IgD-negative memory B cell (primary cell): ENCODE measurements around the gene PEAK3. TPM values are rescaled to one million over a fixed set of nuclear protein-coding genes. Genes with fewer than 3 reads are reported as not detected.
A peak's percentile ranks its signal among the peaks of the same experiment; 100 is the strongest.
"Not testable (repeated sequence)": the region's sequence is repeated elsewhere in the genome, so short reads cannot be mapped to it uniquely, and the experiment has no call there.

Experiments
- H3K27ac Mint-ChIP-seq, 3 donors: one replicate each; pipeline ENCODE4 v1.8.0; 2020 to 2022; ENCODE audit warnings: mild to moderate bottlenecking in 3 of 3, mixed read lengths in 3 of 3, moderate library complexity in 1 of 3
- H3K27me3 Mint-ChIP-seq: one replicate; pipeline ENCODE4 v1.8.0; 2021; ENCODE audit warnings: mixed read lengths
- H3K36me3 Mint-ChIP-seq: one replicate; pipeline ENCODE4 v1.8.0; 2020; ENCODE audit warnings: mild to moderate bottlenecking, mixed read lengths
- H3K4me1 Mint-ChIP-seq, 3 donors: one replicate each; pipeline ENCODE4 v1.8.0; 2020 to 2022; ENCODE audit warnings: mixed read lengths in 3 of 3, mild to moderate bottlenecking in 1 of 3
- H3K4me3 Mint-ChIP-seq, 4 donors: one replicate each; pipeline ENCODE4 v1.8.0; 2020 to 2022; ENCODE audit warnings: mild to moderate bottlenecking in 4 of 4, mixed read lengths in 4 of 4, moderate library complexity in 3 of 4
- H3K9me3 Mint-ChIP-seq, 3 donors: one replicate each; pipeline ENCODE4 v1.8.0; 2020 to 2021; ENCODE audit warnings: mixed read lengths in 3 of 3, mild to moderate bottlenecking in 1 of 3
- polyA plus RNA-seq: library from polyadenylated mRNA; unstranded; fragments of 300-500 nt; fragmentation: Illumina TruSeq; gene quantifications from one replicate; pipeline ENCODE4 v1.2.3, GENCODE V29; 2021

Gene PEAK3
- polyA plus RNA-seq, 1 donor from 2014 or later: 0.26 TPM

GRCh38 chr19:2288338-2288817 is 6.4 kb upstream of the PEAK3 start:
- peak overlapping the region in 3 of 4 donors; percentile 57 to 92 (median 90) for H3K4me3 Mint-ChIP-seq
- H3K9me3 Mint-ChIP-seq: no peaks in the 10 kb centered on the region
- peaks cover 1% of the 10 kb centered on the region for H3K36me3 Mint-ChIP-seq
- H3K27ac Mint-ChIP-seq: peak overlapping the region; percentile 88 to 94 (median 92)
- H3K4me1 Mint-ChIP-seq: peaks cover 14 to 24% (median 19%) of the 10 kb centered on the region in 3 donors
- H3K27me3 Mint-ChIP-seq: peaks cover 3% of the 10 kb centered on the region

DNA sequence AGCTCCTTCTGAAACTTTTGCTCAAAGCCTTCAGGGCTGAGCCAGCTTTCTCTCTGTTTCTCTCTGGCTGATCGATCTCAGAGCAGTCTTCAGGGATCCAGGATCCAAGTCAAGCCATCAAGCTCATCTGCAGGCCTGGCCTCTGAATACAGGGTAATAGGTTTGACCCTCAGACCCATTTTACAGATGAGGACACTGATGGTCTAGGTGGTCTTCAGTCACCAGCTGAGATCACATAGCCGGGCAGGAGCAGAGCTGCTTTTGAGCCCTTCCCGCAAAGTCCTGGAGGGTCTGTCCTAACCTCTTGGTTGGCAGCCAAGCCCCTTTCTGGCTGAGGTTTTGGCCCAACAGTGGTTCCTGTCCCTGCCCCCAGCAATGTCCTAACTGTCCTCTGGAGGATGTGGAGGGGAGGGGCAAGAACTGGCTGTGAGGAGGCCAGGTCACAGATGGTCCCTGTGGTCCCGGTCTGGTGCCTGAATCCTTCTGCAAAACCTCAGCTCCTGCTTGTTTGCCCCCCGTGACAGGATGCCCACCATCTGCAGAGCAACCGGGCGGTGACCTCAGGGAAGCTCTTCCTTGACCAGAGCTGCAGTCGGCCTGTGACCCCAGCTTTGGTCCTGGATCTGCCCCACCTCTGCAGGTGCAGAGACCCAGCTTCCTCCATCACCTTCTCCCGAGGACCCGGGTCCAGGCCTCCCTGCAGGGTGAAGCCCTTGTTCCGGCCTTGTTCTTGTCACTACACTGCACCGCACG is 5.8 kb upstream of the PEAK3 start:
- peak overlapping the region in 2 of 3 donors; percentile 92 to 94 for H3K27ac Mint-ChIP-seq
- peaks cover 1% of the 10 kb centered on the region for H3K36me3 Mint-ChIP-seq
- H3K4me1 Mint-ChIP-seq: peaks cover 16 to 21% (median 16%) of the 10 kb centered on the region in 3 donors
- H3K4me3 Mint-ChIP-seq: peak overlapping the region in 3 of 4 donors; percentile 41 to 92 (median 90)
- peaks cover 3% of the 10 kb centered on the region for H3K27me3 Mint-ChIP-seq
- H3K9me3 Mint-ChIP-seq: no peaks in the 10 kb centered on the region

DNA sequence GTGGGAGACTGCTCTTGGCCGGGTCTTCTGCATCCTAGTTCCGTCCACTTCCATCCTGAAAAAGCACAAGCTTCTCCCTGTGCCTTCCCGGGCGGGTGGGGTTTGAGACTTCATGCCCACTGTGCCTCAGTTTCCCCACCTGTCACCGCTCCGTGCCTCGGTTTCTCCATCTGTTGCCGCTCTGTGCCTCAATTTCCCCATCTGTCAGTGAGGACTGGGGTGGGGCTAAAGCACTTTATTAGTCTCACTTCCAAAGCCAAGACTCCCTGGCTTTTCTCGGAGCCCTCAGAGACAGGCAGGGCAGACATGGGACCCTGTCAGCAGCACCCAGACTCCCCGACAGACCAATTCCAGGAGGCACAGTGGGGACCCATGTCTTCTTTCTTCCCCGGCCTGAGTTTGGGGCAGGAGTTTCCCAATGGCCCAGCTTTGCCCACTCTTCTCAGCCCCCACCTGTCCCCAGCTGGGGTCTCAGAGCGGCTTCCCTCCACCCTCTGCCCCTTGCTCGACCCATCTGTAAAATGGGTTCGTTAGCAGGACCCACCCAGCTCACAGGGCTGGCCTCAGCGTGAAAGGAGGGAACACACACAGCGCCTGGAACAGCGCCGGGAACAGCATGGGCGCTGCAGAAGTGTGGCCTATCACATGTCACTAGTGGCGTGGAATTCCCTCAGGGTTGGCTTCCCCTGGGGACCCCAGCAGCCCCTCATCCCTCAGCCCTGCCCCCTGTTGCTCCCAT is 4.6 kb upstream of the PEAK3 start:
- H3K9me3 Mint-ChIP-seq: no peaks in the 10 kb centered on the region
- peak overlapping the region in 2 of 3 donors; percentile 31 to 89 for H3K27ac Mint-ChIP-seq
- H3K4me1 Mint-ChIP-seq: peaks cover 16 to 22% (median 20%) of the 10 kb centered on the region in 3 donors
- H3K4me3 Mint-ChIP-seq: peak overlapping the region in 2 of 4 donors; percentile 58 to 68
- H3K27me3 Mint-ChIP-seq: peaks cover 3% of the 10 kb centered on the region
- peaks cover 1% of the 10 kb centered on the region for H3K36me3 Mint-ChIP-seq

GRCh38 chr19:2283835-2284507 is 2.0 kb upstream of the PEAK3 start:
- Mint-ChIP-seq H3K27ac (peak overlapping the region in 1 of 3 donors; percentile 89), H3K4me1 (peaks cover 9 to 18% (median 10%) of the 10 kb centered on the region in 3 donors), H3K27me3 (peaks cover 3% of the 10 kb centered on the region), H3K36me3 (no peaks in the 10 kb centered on the region), H3K9me3 (no peaks in the 10 kb centered on the region), H3K4me3 (peak overlapping the region in 2 of 4 donors; percentile 12 to 48)

GRCh38 chr19:2282862-2283237 is 875 bp upstream of the PEAK3 start:
- no peaks in the 10 kb centered on the region for H3K27me3 Mint-ChIP-seq
- H3K4me3 Mint-ChIP-seq: peak overlapping the region in 3 of 4 donors; percentile 48 to 71 (median 70)
- H3K36me3 Mint-ChIP-seq: no peaks in the 10 kb centered on the region
- H3K27ac Mint-ChIP-seq: peak overlapping the region in 1 of 3 donors; percentile 85
- no peaks in the 10 kb centered on the region for H3K9me3 Mint-ChIP-seq
- peaks cover 1 to 8% (median 6%) of the 10 kb centered on the region in 3 donors for H3K4me1 Mint-ChIP-seq

DNA sequence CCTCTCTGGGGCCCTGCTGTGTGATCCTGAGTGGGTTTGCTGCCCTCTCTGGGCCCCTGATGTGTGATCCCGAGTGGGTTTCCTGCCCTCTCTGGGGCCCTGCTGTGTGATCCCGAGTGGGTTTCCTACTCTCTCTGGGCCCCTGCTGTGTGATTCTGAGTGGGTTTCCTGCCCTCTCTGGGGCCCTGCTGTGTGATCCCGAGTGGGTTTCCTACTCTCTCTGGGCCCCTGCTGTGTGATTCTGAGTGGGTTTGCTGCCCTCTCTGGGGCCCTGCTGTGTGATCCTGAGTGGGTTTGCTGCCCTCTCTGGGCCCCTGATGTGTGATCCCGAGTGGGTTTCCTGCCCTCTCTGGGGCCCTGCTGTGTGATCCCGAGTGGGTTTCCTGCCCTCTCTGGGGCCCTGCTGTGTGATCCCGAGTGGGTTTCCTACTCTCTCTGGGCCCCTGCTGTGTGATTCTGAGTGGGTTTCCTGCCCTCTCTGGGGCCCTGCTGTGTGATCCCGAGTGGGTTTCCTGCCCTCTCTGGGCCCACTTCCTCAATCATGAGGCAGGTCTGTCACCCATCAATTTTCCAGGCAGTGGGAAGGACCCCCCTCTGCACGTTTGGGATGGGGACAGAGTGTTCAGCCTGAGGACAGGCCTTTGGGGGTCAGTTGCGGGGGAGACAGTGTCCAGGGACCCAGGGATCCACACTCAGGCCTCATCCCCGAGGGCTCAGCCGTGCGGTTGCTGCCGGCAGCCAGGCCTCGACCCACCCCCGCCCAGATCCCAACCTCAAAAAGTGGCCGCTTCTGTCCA is 512 bp downstream of the PEAK3 start:
- not testable (repeated sequence) for H3K9me3 Mint-ChIP-seq, H3K27me3 Mint-ChIP-seq, H3K36me3 Mint-ChIP-seq
- Mint-ChIP-seq H3K27ac (peak overlapping the region; percentile 23 to 85 (median 31)), H3K4me3 (peak overlapping the region in 2 of 4 donors; percentile 71 to 86), H3K4me1 (peaks cover 6 to 10% (median 10%) of the 10 kb centered on the region in 3 donors)

- peaks cover 6 to 10% (median 10%) of the 10 kb centered on the region in 3 donors for H3K4me1 Mint-ChIP-seq
- no peaks in the 10 kb centered on the region for H3K9me3 Mint-ChIP-seq
- peak overlapping the region in 1 of 4 donors; percentile 82 for H3K4me3 Mint-ChIP-seq
- peaks cover 2% of the 10 kb centered on the region for H3K36me3 Mint-ChIP-seq
- H3K27ac Mint-ChIP-seq: peak overlapping the region in 1 of 3 donors; percentile 95
- H3K27me3 Mint-ChIP-seq: no peaks in the 10 kb centered on the region
These were observed 1.2 kb downstream of the PEAK3 start for GRCh38 chr19:2280633-2281264.

DNA sequence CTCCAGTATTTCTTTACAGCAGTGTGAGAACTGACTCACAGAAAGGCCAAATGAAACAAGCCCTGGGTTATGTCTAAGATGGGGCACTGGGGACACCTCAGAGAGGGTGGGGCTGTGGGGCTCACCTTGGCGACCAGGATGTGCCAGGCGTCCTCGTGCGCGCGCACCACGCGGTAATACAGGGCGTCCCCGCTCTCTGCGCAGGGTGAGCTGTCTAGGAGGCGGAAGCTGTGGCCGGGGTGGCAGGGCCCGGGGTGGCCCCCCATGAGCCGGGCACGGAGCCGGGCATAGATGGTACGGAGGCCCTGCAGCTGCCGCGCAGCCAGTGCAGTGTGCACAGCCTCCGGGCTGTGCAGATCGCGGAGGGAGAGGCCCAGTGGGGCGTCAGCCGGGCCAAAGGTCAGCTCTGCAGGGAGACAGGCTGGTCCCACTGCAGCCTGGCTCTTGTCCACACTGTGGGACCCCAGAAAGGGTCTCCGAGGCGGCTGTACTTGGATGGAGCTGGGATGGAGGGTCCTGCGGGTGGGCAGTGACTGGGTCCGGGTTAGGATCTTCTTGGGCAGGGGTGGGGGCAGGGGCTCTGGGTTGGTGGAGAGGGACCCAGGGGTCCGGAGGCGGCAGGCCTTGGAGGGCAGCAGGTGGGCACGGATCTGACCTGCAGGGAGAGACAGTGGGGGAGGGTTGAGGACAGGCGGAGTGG is 3.4 kb downstream of the PEAK3 start:
- Mint-ChIP-seq H3K27me3 (no peaks in the 10 kb centered on the region), H3K4me1 (peaks cover 18 to 25% (median 22%) of the 10 kb centered on the region in 3 donors), H3K27ac (peak overlapping the region in 2 of 3 donors; percentile 73 to 95), H3K4me3 (peak overlapping the region in 1 of 4 donors; percentile 57), H3K36me3 (peaks cover 4% of the 10 kb centered on the region), H3K9me3 (no peaks in the 10 kb centered on the region)

GRCh38 chr19:2277138-2277537 is 4.8 kb downstream of the PEAK3 start:
- peak overlapping the region in 3 of 4 donors; percentile 3 to 80 (median 7) for H3K4me3 Mint-ChIP-seq
- H3K4me1 Mint-ChIP-seq: peaks cover 22 to 33% (median 23%) of the 10 kb centered on the region in 3 donors
- no peaks in the 10 kb centered on the region for H3K9me3 Mint-ChIP-seq
- no peaks in the 10 kb centered on the region for H3K27me3 Mint-ChIP-seq
- peaks cover 7% of the 10 kb centered on the region for H3K36me3 Mint-ChIP-seq
- H3K27ac Mint-ChIP-seq: peak overlapping the region in 2 of 3 donors; percentile 95

DNA sequence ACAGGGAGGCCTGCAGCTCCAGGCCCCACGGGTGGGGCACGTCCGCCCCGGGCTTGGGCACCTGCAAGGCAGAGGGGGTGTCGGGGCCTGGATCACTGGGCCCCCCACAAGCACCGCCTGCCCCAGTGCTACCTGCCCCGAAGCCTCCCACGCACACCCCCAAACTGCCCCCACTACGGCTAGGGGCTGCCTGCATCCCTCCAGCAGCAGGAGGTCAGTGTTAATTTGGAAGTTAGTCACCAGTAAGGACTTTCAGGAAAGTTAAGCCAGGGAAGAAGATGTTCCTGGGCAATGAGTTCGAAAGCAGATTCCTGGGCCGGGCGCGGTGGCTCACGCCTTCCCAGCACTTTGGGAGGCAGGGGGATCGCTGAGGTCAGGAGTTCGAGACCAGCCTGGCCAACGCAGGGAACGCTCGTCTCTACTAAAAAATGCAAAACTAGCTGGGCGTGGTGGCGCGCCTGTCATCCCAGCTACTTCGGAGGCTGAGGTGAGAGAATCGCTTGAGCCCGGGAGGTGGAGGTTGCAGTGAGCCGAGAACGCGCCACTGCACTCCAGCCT is 5.5 kb downstream of the PEAK3 start:
- no peaks in the 10 kb centered on the region for H3K9me3 Mint-ChIP-seq
- H3K4me3 Mint-ChIP-seq: peak overlapping the region in 2 of 4 donors; percentile 74 to 80
- peak overlapping the region in 2 of 3 donors; percentile 95 for H3K27ac Mint-ChIP-seq
- no peaks in the 10 kb centered on the region for H3K27me3 Mint-ChIP-seq
- peaks cover 9% of the 10 kb centered on the region for H3K36me3 Mint-ChIP-seq
- peaks cover 23 to 36% (median 25%) of the 10 kb centered on the region in 3 donors for H3K4me1 Mint-ChIP-seq

- Mint-ChIP-seq H3K4me3 (peak overlapping the region in 1 of 4 donors; percentile 98), H3K4me1 (peaks cover 24 to 37% (median 27%) of the 10 kb centered on the region in 3 donors), H3K27ac (peak overlapping the region in 2 of 3 donors; percentile 93 to 100), H3K27me3 (no peaks in the 10 kb centered on the region), H3K9me3 (no peaks in the 10 kb centered on the region), H3K36me3 (peaks cover 13% of the 10 kb centered on the region)
These were observed 6.2 kb downstream of the PEAK3 start for GRCh38 chr19:2275588-2276428.

DNA sequence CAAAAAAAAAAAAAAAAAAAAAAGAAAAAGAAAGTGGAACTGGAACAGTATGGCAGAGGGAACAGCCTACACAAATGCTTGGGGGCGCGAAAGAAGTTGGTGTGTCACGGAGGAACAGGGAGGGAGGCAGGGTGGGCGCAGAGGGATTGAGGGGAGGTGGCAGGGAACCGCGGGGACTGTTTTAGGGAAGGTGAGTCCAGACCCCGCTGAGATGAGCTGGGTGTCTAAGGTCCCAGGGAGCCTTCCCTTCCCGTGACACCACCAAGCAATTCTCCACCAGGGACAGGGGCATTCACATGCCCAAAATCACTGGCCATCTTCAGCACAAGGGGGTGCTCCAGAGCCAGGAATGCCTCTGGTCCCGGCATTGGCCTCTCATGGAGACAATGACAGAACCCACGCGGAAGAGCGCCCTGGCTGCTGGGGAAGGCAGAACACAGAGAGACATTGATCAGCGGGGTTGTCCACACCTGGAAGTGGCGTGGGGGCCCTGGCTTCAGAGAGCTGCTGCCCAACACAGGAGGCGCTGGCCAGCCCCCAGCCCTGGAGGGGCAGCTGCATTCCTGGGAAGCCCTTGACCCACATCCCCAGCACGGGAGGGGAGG is 6.9 kb downstream of the PEAK3 start:
- peaks cover 24 to 38% (median 27%) of the 10 kb centered on the region in 3 donors for H3K4me1 Mint-ChIP-seq
- H3K4me3 Mint-ChIP-seq: peak overlapping the region in 3 of 4 donors; percentile 82 to 98 (median 83)
- peak overlapping the region; percentile 71 to 100 (median 93) for H3K27ac Mint-ChIP-seq
- H3K36me3 Mint-ChIP-seq: peaks cover 13% of the 10 kb centered on the region
- H3K27me3 Mint-ChIP-seq: no peaks in the 10 kb centered on the region
- H3K9me3 Mint-ChIP-seq: no peaks in the 10 kb centered on the region
